IMR-90 (cell line): ENCODE data around the gene OPRM1. TPM values are rescaled to one million over a fixed set of nuclear protein-coding genes. Genes with fewer than 3 reads are reported as not detected.

Source experiments
- ATAC-seq: fragments of 200-7000 bp; cut with Tn5 transposase; 2 replicates; pipeline ENCODE4 v1.9.1; 2020; ENCODE audit warnings: low read depth, mild to moderate bottlenecking, moderate library complexity
- BruUV-seq: library from RNA; stranded (reverse); fragments of 400-500 nt; replicated peaks from 2 replicates; lab custom pipeline; 2021; lab: Mats Ljungman, UMichigan
- CTCF ChIA-PET: fragments of 300-600 bp; formaldehyde crosslinking; extraction: SDS; loops from one replicate; lab custom pipeline; 2021; ENCODE audit warnings: antibody characterized with exemption; lab: Yijun Ruan, JAX
- POLR2A ChIA-PET: fragments of 300-600 bp; sonication (Branson Sonifier 250); formaldehyde crosslinking; loops from one replicate; lab custom pipeline; 2022; ENCODE audit warnings: antibody characterized with exemption; ENCODE audit not compliant: unreplicated experiment; lab: Charles Lee
- DNase-seq: peaks from one replicate; pipeline ENCODE4 v3.0.0; 2013
- H2AFZ ChIP-seq: replicated peaks from 2 replicates; pipeline ENCODE3; 2013; ENCODE audit warnings: low read length, mild to moderate bottlenecking; ENCODE audit not compliant: poor library complexity
- H2AK5ac ChIP-seq: 2 replicates; pipeline ENCODE4 v1.6.1; 2013; ENCODE audit warnings: low read depth, low read length, inconsistent platforms
- H2AK9ac ChIP-seq: replicated peaks from 2 replicates; pipeline ENCODE3; 2013; ENCODE audit warnings: mild to moderate bottlenecking, low read depth, low read length, moderate library complexity; ENCODE audit not compliant: poor library complexity
- H2BK120ac ChIP-seq: 2 replicates; pipeline ENCODE4 v1.6.1; 2013; ENCODE audit warnings: low read depth, low read length, inconsistent platforms
- H2BK15ac ChIP-seq: 3 replicates; pipeline ENCODE4 v1.6.1; 2013; ENCODE audit warnings: low read depth, low read length, inconsistent platforms
- H2BK20ac ChIP-seq: 2 replicates; pipeline ENCODE4 v1.6.1; 2013; ENCODE audit warnings: low read depth, mild to moderate bottlenecking, inconsistent platforms, low read length, moderate library complexity
- H2BK5ac ChIP-seq: 2 replicates; pipeline ENCODE4 v1.6.1; 2013; ENCODE audit warnings: mild to moderate bottlenecking, low read depth, low read length, inconsistent platforms; ENCODE audit not compliant: poor library complexity, severe bottlenecking
- H3K14ac ChIP-seq: replicated peaks from 2 replicates; pipeline ENCODE4 v1.6.1; 2013; ENCODE audit warnings: low read depth, low read length, inconsistent platforms
- H3K18ac ChIP-seq: 2 replicates; pipeline ENCODE4 v1.6.1; 2013; ENCODE audit warnings: low read depth, low read length, control low read depth
- H3K23ac ChIP-seq: 2 replicates; pipeline ENCODE4 v1.6.1; 2013; ENCODE audit warnings: low read depth, low read length, inconsistent platforms
- H3K27ac ChIP-seq: 2 replicates; pipeline ENCODE4 v1.5.1; 2013; ENCODE audit warnings: mild to moderate bottlenecking, control low read depth, low read length; ENCODE audit not compliant: insufficient read depth
- H3K27me3 ChIP-seq: 2 replicates; pipeline ENCODE4 v1.6.1; 2013; ENCODE audit warnings: low read length; ENCODE audit not compliant: control insufficient read depth, insufficient read depth
- H3K36me3 ChIP-seq: 2 replicates; pipeline ENCODE4 v1.6.1; 2013; ENCODE audit warnings: low read length, mixed read lengths; ENCODE audit not compliant: control insufficient read depth, insufficient read depth
- H3K4ac ChIP-seq: 2 replicates; pipeline ENCODE4 v1.6.1; 2013; ENCODE audit warnings: low read depth, low read length, inconsistent platforms
- H3K4me1 ChIP-seq: 2 replicates; pipeline ENCODE4 v1.6.1; 2013; ENCODE audit warnings: low read length, mixed read lengths; ENCODE audit not compliant: control insufficient read depth, insufficient read depth
- H3K4me2 ChIP-seq: 2 replicates; pipeline ENCODE4 v1.6.1; 2013; ENCODE audit warnings: low read depth, mild to moderate bottlenecking, control low read depth, low read length, moderate library complexity
- H3K4me3 ChIP-seq: 2 replicates; pipeline ENCODE4 v1.5.1; 2013; ENCODE audit warnings: low read depth, mild to moderate bottlenecking, control low read depth, low read length, moderate library complexity; ENCODE audit not compliant: insufficient read depth
- H3K56ac ChIP-seq: 2 replicates; pipeline ENCODE4 v1.6.1; 2013; ENCODE audit warnings: low read length, inconsistent platforms; ENCODE audit not compliant: insufficient read depth; ENCODE audit errors: extremely low read depth
- H3K79me1 ChIP-seq, 2 experiments: 2 replicates each; pipeline ENCODE4 v1.6.1; 2013; ENCODE audit warnings: low read length in 2 of 2, inconsistent platforms in 1 of 2, low read depth in 1 of 2
- H3K9ac ChIP-seq: 2 replicates; pipeline ENCODE4 v1.6.1; 2013; ENCODE audit warnings: low read depth, low read length, control low read depth
- H3K9me1 ChIP-seq: 2 replicates; pipeline ENCODE4 v1.6.1; 2013; ENCODE audit warnings: low read length, inconsistent platforms; ENCODE audit not compliant: insufficient read depth
- H3K9me3 ChIP-seq: 2 replicates; pipeline ENCODE4 v1.6.1; 2013; ENCODE audit warnings: low read length; ENCODE audit not compliant: control insufficient read depth, insufficient read depth
- H4K20me1 ChIP-seq: 2 replicates; pipeline ENCODE4 v1.6.1; 2013; ENCODE audit warnings: low read length, inconsistent platforms; ENCODE audit not compliant: insufficient read depth
- H4K5ac ChIP-seq: 2 replicates; pipeline ENCODE4 v1.6.1; 2013; ENCODE audit warnings: mild to moderate bottlenecking, low read depth, low read length, control low read depth
- H4K8ac ChIP-seq, 2 experiments: 2 replicates each; pipeline ENCODE4 v1.6.1; 2013; ENCODE audit warnings: low read depth in 2 of 2, low read length in 2 of 2, control low read depth in 1 of 2, inconsistent platforms in 1 of 2
- H4K91ac ChIP-seq: 2 replicates; pipeline ENCODE4 v1.6.1; 2013; ENCODE audit warnings: low read depth, low read length, inconsistent platforms; ENCODE audit not compliant: insufficient read depth
- MAFK ChIP-seq: IDR thresholded peaks from 2 replicates; pipeline ENCODE4 v1.6.1; 2012; ENCODE audit warnings: low read depth, low read length, improper control_type of control experiment
- POLR2A ChIP-seq: IDR thresholded peaks from 2 replicates; pipeline ENCODE4 v1.6.1; 2012; ENCODE audit warnings: mild to moderate bottlenecking, low read depth, low read length
- USF2 ChIP-seq: fragments of 150-350 bp; IDR thresholded peaks from 2 replicates; pipeline ENCODE4 v1.6.1; 2017; ENCODE audit warnings: mild to moderate bottlenecking, antibody characterized with exemption, low read length, low read depth
- WGBS, 2 experiments: methylation state at CpG; one replicate each; pipeline versions ENCODE4 v1.1.5 to v1.1.7; 2013; ENCODE audit warnings: missing lambda C conversion rate in 2 of 2; ENCODE audit not compliant: insufficient read length in 1 of 2; ENCODE audit errors: extremely low coverage in 2 of 2; 5-methylcytosine and 5-hydroxymethylcytosine counted together
- dilution Hi-C: fragments of 300-500 bp; cut with HindIII; formaldehyde crosslinking; loops from one replicate; pipeline ENCODE4 v1.14.3; 2018; ENCODE audit warnings: low sequenced_read_pairs; ENCODE audit not compliant: unreplicated experiment
- in situ Hi-C: fragments of 300-500 bp; cut with MboI; formaldehyde crosslinking; loops from 3 replicates; pipeline ENCODE4 v1.14.3; 2019; ENCODE audit warnings: low sequenced_read_pairs, inconsistent platforms, mixed read lengths
- intact Hi-C: fragments of 100-400 bp; cut with micrococcal nuclease; formaldehyde crosslinking; loops from 2 replicates; pipeline ENCODE4 v1.10.0; 2022
- polyA plus RNA-seq, 3 experiments: library from polyadenylated mRNA; depleted of rRNA; stranded (reverse); fragments of >200 nt; gene quantifications; 2 replicates each; pipeline ENCODE4 v1.2.3, GENCODE V29; 2012; ENCODE audit warnings: low replicate concordance in 1 of 3
- total RNA-seq: library from RNA; depleted of rRNA; stranded (reverse); fragments of >200 nt; gene quantifications from 2 replicates; pipeline ENCODE4 v1.2.3, GENCODE V29; 2012

The OPRM1 gene
- total and polyA plus RNA-seq, 2 of the 4 experiments (the other 2 are of a cell fraction): not detected

- CTCF ChIA-PET: no interaction called here
- Histone ChIP-seq H3K36me3 (no peaks in the 10 kb centered on the region), H3K9ac (no peak overlapping the region), H2AK5ac (no peak overlapping the region), H3K9me1 (no peaks in the 10 kb centered on the region), H3K4me1 (no peaks in the 10 kb centered on the region), H3K27ac (no peak overlapping the region), H3K4me3 (no peak overlapping the region), H3K56ac (no peak overlapping the region), H3K27me3 (no peaks in the 10 kb centered on the region; the same call in 1 of the 2 replicates), H4K5ac (no peak overlapping the region), H4K8ac (no peak overlapping the region), H3K4ac (no peak overlapping the region), H2BK120ac (no peak overlapping the region), H2AFZ (no peak overlapping the region), H4K20me1 (no peaks in the 10 kb centered on the region), H3K79me1 (no peaks in the 10 kb centered on the region), H3K18ac (no peak overlapping the region), H4K91ac (no peak overlapping the region), H2AK9ac (no peak overlapping the region), H2BK15ac (no peak overlapping the region), H3K14ac (no peak overlapping the region), H2BK20ac (no peak overlapping the region), H2BK5ac (no peak overlapping the region), H3K9me3 (no peaks in the 10 kb centered on the region), H3K4me2 (no peak overlapping the region), H3K23ac (no peak overlapping the region)
- no peak for ATAC-seq
- intact Hi-C loops (no loop called here), in situ Hi-C loops (no loop called here), dilution Hi-C loops (no loop called here)
- no peak for TF ChIP-seq POLR2A
- no peak for TF ChIP-seq MAFK
- no peak for TF ChIP-seq USF2
- no TSS peak for BruUV-seq
- no CpG with 5 or more reads among the region's 7 CpGs for WGBS, 2 experiments
- POLR2A ChIA-PET: no interaction called here
- no peak for DNase-seq
Measured at GRCh38 chr6:154261688-154262397, 222.8 kb downstream of the OPRM1 start.
